DND-41 (cell line): Measurements from ENCODE around the gene CEP112.

Source experiments
- ATAC-seq: fragments of 200-7000 bp; cut with Tn5 transposase; 3 replicates; pipeline ENCODE4 v1.9.1; 2021; ENCODE audit warnings: low read depth; ENCODE audit not compliant: insufficient read depth
- DNase-seq: peaks from one replicate; pipeline ENCODE4 v3.0.0-alpha.2; 2020
- H2AFZ ChIP-seq: 2 replicates; pipeline ENCODE4 v1.6.0; 2012; ENCODE audit warnings: low read depth, low read length
- H3K27ac ChIP-seq: 2 replicates; pipeline ENCODE4 v1.5.1; 2012; ENCODE audit warnings: low read length, inconsistent platforms
- H3K27me3 ChIP-seq: fragments of 200-600 bp; sonication (generic); 2 replicates; pipeline ENCODE4 v1.6.0; 2012; ENCODE audit warnings: low read length, mild to moderate bottlenecking, inconsistent platforms; ENCODE audit not compliant: insufficient read depth, poor library complexity
- H3K36me3 ChIP-seq: 2 replicates; pipeline ENCODE4 v1.5.1; 2012; ENCODE audit warnings: low read length, inconsistent platforms; ENCODE audit not compliant: insufficient read depth
- H3K4me1 ChIP-seq: 2 replicates; pipeline ENCODE4 v1.5.1; 2012; ENCODE audit warnings: mild to moderate bottlenecking, low read length; ENCODE audit not compliant: insufficient read depth
- H3K4me2 ChIP-seq: 2 replicates; pipeline ENCODE4 v1.6.0; 2012; ENCODE audit warnings: mild to moderate bottlenecking, moderate library complexity, low read length, inconsistent platforms; ENCODE audit not compliant: insufficient read depth
- H3K4me3 ChIP-seq, 2 experiments: fragments of 200-600 bp in 1 of 2; shearing (Covaris generic) in 1 of 2; 2 replicates each; pipeline ENCODE4 v1.5.1; 2012 to 2016; ENCODE audit warnings: inconsistent platforms in 2 of 2, low read length in 2 of 2, mild to moderate bottlenecking in 2 of 2, low read depth in 1 of 2, moderate library complexity in 1 of 2
- H3K79me2 ChIP-seq: 2 replicates; pipeline ENCODE4 v1.6.0; 2012; ENCODE audit warnings: low read length, inconsistent platforms; ENCODE audit not compliant: insufficient read depth
- H3K9ac ChIP-seq: 2 replicates; pipeline ENCODE4 v1.6.0; 2012; ENCODE audit warnings: low read depth, mild to moderate bottlenecking, inconsistent platforms, low read length, moderate library complexity
- H3K9me3 ChIP-seq: 2 replicates; pipeline ENCODE4 v1.5.1; 2012; ENCODE audit warnings: low read length, moderate library complexity, mild to moderate bottlenecking, inconsistent platforms; ENCODE audit not compliant: insufficient read depth, severe bottlenecking
- H4K20me1 ChIP-seq: 2 replicates; pipeline ENCODE4 v1.6.0; 2012; ENCODE audit warnings: low read length; ENCODE audit not compliant: insufficient read depth
- EZH2 ChIP-seq: IDR thresholded peaks from 3 replicates; pipeline ENCODE4 v1.6.1; 2012; ENCODE audit warnings: borderline replicate concordance, low read depth, mild to moderate bottlenecking, moderate library complexity, low read length, inconsistent platforms; ENCODE audit not compliant: severe bottlenecking
- TF ChIP-seq, protein P1 (sequence below): IDR thresholded peaks from 2 replicates; pipeline ENCODE4 v1.5.1; 2012; ENCODE audit warnings: borderline replicate concordance, low read length, moderate library complexity, mild to moderate bottlenecking; ENCODE audit not compliant: poor library complexity, severe bottlenecking; ENCODE audit errors: extremely low read depth

The CEP112 gene

DNA sequence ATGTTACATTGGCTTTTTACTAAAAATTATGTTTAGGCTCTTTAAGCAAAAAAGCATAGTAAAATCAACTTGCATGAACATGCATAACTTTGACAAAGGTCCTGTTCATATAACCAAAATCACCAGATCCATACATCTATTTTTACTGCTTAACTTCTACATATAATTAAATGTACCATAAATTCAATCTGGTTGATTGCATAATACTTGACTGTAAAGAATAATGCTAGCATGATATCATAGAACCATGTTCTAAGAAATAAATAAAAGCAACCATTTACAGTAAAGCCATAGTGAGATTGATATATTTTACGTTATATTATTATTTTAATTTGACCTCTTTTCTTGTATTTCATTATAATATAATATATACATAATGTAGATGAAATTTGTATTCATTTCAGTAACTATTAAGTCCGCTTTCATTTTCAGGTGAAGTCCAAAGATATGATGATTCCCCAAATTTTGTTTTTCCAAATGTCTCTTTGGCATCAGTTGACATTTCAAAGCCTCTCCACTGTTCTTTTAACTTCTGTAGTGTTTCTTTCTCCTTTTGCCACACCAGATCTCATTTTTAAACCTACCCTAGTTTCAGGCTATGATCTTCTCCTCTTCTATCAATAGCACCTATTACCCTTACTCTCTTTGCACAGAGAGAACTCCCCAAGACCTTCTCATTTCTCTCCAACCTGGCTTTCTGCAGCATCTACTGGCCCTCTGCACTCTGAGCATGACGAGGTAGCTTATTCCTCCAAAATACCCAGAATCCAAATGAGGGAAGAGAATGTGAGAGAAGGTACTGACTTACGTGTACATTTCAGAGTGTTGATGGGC is 35.5 kb upstream of the CEP112 start:
- no peaks in the 10 kb centered on the region for H3K27me3 ChIP-seq
- no peaks in the 10 kb centered on the region for H3K36me3 ChIP-seq
- no peak overlapping the region for H3K27ac ChIP-seq
- ATAC-seq (no peak), DNase-seq (no peak)
- H2AFZ ChIP-seq, result no peak overlapping the region
- H3K4me2 ChIP-seq, result no peak overlapping the region
- H3K4me1 ChIP-seq, result no peaks in the 10 kb centered on the region
- no peaks in the 10 kb centered on the region for H4K20me1 ChIP-seq
- TF ChIP-seq, protein P1, sequence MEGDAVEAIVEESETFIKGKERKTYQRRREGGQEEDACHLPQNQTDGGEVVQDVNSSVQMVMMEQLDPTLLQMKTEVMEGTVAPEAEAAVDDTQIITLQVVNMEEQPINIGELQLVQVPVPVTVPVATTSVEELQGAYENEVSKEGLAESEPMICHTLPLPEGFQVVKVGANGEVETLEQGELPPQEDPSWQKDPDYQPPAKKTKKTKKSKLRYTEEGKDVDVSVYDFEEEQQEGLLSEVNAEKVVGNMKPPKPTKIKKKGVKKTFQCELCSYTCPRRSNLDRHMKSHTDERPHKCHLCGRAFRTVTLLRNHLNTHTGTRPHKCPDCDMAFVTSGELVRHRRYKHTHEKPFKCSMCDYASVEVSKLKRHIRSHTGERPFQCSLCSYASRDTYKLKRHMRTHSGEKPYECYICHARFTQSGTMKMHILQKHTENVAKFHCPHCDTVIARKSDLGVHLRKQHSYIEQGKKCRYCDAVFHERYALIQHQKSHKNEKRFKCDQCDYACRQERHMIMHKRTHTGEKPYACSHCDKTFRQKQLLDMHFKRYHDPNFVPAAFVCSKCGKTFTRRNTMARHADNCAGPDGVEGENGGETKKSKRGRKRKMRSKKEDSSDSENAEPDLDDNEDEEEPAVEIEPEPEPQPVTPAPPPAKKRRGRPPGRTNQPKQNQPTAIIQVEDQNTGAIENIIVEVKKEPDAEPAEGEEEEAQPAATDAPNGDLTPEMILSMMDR, result no peak
- TF ChIP-seq EZH2, result no peak
- no peaks in the 10 kb centered on the region for H3K9me3 ChIP-seq
- no peaks in the 10 kb centered on the region for H3K79me2 ChIP-seq
- no peak overlapping the region for H3K4me3 ChIP-seq
- no peak overlapping the region for H3K9ac ChIP-seq

DNA sequence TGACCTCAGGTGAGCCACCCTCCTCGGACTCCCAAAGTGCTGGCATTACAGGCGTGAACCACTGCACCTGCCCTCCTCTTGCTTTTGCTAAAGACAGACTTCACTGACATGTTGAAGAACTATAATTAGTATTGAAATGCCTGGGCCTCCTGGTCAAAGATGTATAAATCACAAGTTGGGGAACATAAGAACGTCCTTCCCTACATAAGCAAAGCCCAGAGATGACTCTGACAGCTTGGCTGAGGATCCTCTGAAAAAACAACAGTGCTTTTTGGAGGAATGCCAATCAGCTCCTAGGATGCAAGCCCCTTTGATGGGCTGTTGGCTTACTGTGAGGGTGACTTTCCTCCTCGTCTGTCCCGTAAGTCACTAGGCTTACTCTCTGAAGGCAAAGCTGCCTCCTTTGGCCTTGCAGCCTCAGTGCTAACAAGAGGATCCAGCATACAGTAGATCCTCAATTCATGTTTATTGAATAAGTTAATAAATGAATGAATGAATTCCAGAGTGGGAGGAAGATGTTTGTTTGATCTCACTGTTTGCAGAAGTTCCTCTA is 30.9 kb upstream of the CEP112 start:
- Histone ChIP-seq H2AFZ (no peak overlapping the region), H3K79me2 (no peaks in the 10 kb centered on the region), H3K4me1 (no peaks in the 10 kb centered on the region), H3K9ac (no peak overlapping the region), H3K27me3 (no peaks in the 10 kb centered on the region), H3K4me2 (no peak overlapping the region), H4K20me1 (no peaks in the 10 kb centered on the region), H3K4me3 (no peak overlapping the region), H3K36me3 (no peaks in the 10 kb centered on the region), H3K9me3 (no peaks in the 10 kb centered on the region), H3K27ac (no peak overlapping the region)
- ATAC-seq, result no peak
- DNase-seq, result no peak
- TF ChIP-seq EZH2, result no peak
- TF ChIP-seq, protein P1, result no peak

DNA sequence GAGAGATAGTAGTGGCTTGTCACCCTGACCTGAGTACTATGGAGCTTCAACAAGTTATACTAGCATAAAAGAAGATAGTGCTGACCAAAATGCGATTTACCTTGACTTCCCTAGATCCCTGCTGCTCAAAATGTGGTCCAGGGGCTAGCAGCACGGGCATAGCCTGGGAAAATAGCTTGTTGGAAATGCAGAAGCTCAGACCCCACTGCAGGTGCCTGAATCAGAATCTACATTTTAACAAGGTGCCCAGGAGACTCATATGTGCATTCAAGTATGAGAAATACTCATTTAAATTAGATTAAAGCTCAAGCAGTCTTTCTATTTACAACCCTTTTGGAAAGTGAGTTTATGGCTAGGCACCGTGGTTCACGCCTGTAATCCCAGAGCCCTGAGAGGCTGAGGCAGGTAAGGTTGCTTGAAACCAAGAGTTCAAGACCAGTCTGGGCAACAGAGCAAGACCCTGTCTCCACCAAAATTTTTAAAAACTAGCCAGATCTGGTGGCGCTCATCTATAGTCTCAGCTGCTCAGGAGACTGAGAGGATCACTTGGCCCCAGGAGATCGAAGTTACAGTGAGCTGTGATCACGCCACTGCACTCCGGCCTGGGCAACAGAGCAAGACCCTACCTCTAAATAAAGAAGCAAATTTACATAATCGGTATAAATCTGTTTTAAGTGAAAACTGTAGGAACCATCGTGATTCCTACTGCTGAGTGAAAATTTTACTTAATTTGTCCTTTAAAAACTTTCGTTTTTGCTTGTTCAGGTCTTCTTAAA is 30.0 kb upstream of the CEP112 start:
- H3K9me3 ChIP-seq, result no peaks in the 10 kb centered on the region

More for the DNA sequence above, 30.0 kb upstream of the CEP112 start:
- H3K36me3 ChIP-seq, result no peaks in the 10 kb centered on the region
- H3K27me3 ChIP-seq, result no peaks in the 10 kb centered on the region
- H3K9ac ChIP-seq, result no peak overlapping the region
- TF ChIP-seq, protein P1, result no peak
- TF ChIP-seq EZH2, result no peak
- H3K4me3 ChIP-seq, result no peak overlapping the region
- no peak overlapping the region for H3K27ac ChIP-seq
- H3K79me2 ChIP-seq, result no peaks in the 10 kb centered on the region
- no peaks in the 10 kb centered on the region for H3K4me1 ChIP-seq
- H2AFZ ChIP-seq, result no peak overlapping the region
- H4K20me1 ChIP-seq, result no peaks in the 10 kb centered on the region
- ATAC-seq, result no peak
- no peak for DNase-seq
- H3K4me2 ChIP-seq, result no peak overlapping the region
